K562 (cell line): ENCODE results near the gene FHDC1. TPM values are rescaled to one million over a fixed set of nuclear protein-coding genes. Genes with fewer than 3 reads are reported as not detected.

Source experiments
- CHD7 ChIP-seq: fragments of 200-600 bp; sonication (generic); IDR thresholded peaks from one replicate; pipeline ENCODE4 v1.6.1; 2012; ENCODE audit warnings: mild to moderate bottlenecking, low read depth, low read length, inconsistent platforms
- CREB1 ChIP-seq, 2 experiments: sonication (generic) in 1 of 2; formaldehyde crosslinking in 1 of 2; IDR thresholded peaks; 2 replicates each; pipeline versions ENCODE4 v1.6.1 to v1.8.0; 2012 to 2022; ENCODE audit warnings: inconsistent platforms in 1 of 2, mild to moderate bottlenecking in 1 of 2, missing genetic modification reagents in 1 of 2, moderate library complexity in 1 of 2
- ELK1 ChIP-seq: sonication (generic); formaldehyde crosslinking; IDR thresholded peaks from 2 replicates; pipeline ENCODE4 v1.8.1; 2022; ENCODE audit warnings: missing genetic modification reagents
- HOXB6 ChIP-seq: fragments of 250-450 bp; sonication (Bioruptor Pico); IDR thresholded peaks from 2 replicates; pipeline ENCODE4 v1.5.1; 2022; ENCODE audit warnings: mild to moderate bottlenecking, borderline replicate concordance
- MAFK ChIP-seq: IDR thresholded peaks from 2 replicates; pipeline ENCODE4 v1.6.1; 2011; ENCODE audit warnings: low read length, improper control_type of control experiment
- SAP30 ChIP-seq: fragments of 200-600 bp; sonication (generic); IDR thresholded peaks from 2 replicates; pipeline ENCODE4 v1.6.1; 2012; ENCODE audit warnings: borderline replicate concordance, low read depth, mild to moderate bottlenecking, moderate library complexity, low read length, control low read depth, inconsistent platforms; ENCODE audit not compliant: insufficient read depth, poor library complexity, severe bottlenecking
- SRSF1 ChIP-seq: fragments of 200-400 bp; formaldehyde crosslinking; IDR thresholded peaks from 2 replicates; pipeline ENCODE4 v1.6.1; 2017; ENCODE audit warnings: mild to moderate bottlenecking, low read depth, low read length, moderate library complexity
- ZNF518B ChIP-seq: fragments of 250-450 bp; sonication (Bioruptor Pico); IDR thresholded peaks from 2 replicates; pipeline ENCODE4 v1.5.0; 2021; ENCODE audit warnings: mild to moderate bottlenecking, moderate library complexity
- polyA plus RNA-seq, 8 experiments: library from polyadenylated mRNA; depleted of rRNA in 4 of 8; stranded (reverse) in 5 of 8; unstranded in 3 of 8; fragments of >200 nt; fragmentation: Nextera tagmentation in 2 of 8; fragmentation: Illumina TruSeq in 1 of 8; extraction: Ambion mirVana in 2 of 8; extraction: Trizol in 1 of 8; gene quantifications; 2 replicates each; pipeline versions ENCODE4 v1.2.1 to v1.2.3, GENCODE V29; 2011 to 2014; ENCODE audit warnings: inconsistent platforms in 1 of 8, missing spikeins in 1 of 8
- total RNA-seq, 7 experiments: library from RNA; depleted of rRNA in 6 of 7; stranded (reverse); fragments of >200 nt in 6 of 7; fragmentation: Illumina TruSeq in 2 of 7; extraction: Trizol in 2 of 7; gene quantifications; 2 replicates each; pipeline versions ENCODE4 v1.2.1 to v1.2.3, GENCODE V29; 2011 to 2021; ENCODE audit warnings: low replicate concordance in 1 of 7

Gene FHDC1
- total and polyA plus RNA-seq, 9 of the 15 experiments (the other 6 are each of a cell fraction or from before 2014, with no cell fraction given) = 0.01 to 0.43 (median 0.07) TPM

- TF ChIP-seq HOXB6 (CRISPR knock-in tag) = no peak
- TF ChIP-seq MAFK = no peak
- no peak for TF ChIP-seq ELK1 (CRISPR knock-in tag)
- TF ChIP-seq SRSF1 = no peak
- TF ChIP-seq CHD7 = no peak
- TF ChIP-seq ZNF518B (CRISPR knock-in tag) = no peak
- TF ChIP-seq SAP30 = no peak
- no peak for TF ChIP-seq CREB1 (IDR thresholded peaks at IDR 0.05)
- TF ChIP-seq CREB1 (CRISPR knock-in tag; IDR thresholded peaks at IDR 0.05) = no peak
Measured at GRCh38 chr4:153027866-153028265, 91.7 kb downstream of the FHDC1 start (continued).
